Spleen (tissue), 7 donors: ENCODE data around the gene CACNA1C.

Experiments
- CTCF ChIP-seq, 11 experiments: fragments of 200-600 bp in 7 of 11; fragments of 450-650 bp in 4 of 11; sonication (generic) in 4 of 11; IDR thresholded peaks in 8 of 11; conservative IDR thresholded peaks in 3 of 11; 1 replicate in 7 of 11; 2 replicates in 4 of 11; pipeline versions ENCODE4 v1.4.0 to v1.8.0; 2016 to 2021; ENCODE audit warnings: antibody characterized with exemption in 11 of 11, inconsistent platforms in 4 of 11, mild to moderate bottlenecking in 1 of 11
- POLR2A ChIP-seq, 3 donors: fragments of 450-650 bp; IDR thresholded peaks; one replicate each; pipeline ENCODE4 v1.5.1; 2017; ENCODE audit warnings: antibody characterized with exemption in 3 of 3, mild to moderate bottlenecking in 1 of 3
- donor health status: DM: no; HTN: no; CAD: no; lungs with moderate emphysema.
- donor health status: DM: no; HTN: no; CAD: no.
- donor health status: DM: no; HTN: no; CAD: no.

GRCh38 chr12:2160043-2160442 is 107.3 kb downstream of the CACNA1C start:
- TF ChIP-seq CTCF (IDR thresholded peaks at IDR 0.05 in 8 of 11, conservative IDR thresholded peaks at IDR 0.05 in 3 of 11) (no peak), POLR2A (IDR thresholded peaks at IDR 0.05) (no peak)
